ENCODE results near the gene SMC1A.
A peak's percentile ranks its signal among the peaks of the same experiment; 100 is the strongest.

Gene SMC1A

GRCh38 chrX:53354669-53355068, 67.8 kb downstream of the SMC1A start:
- peak; percentile 41; the same call in 1 of the 3 replicates for ATAC-seq
- TF ChIP-seq ESRRG (CRISPR knock-in tag; IDR thresholded peaks at IDR 0.05) (no peak), CREB5 (CRISPR knock-in tag; IDR thresholded peaks at IDR 0.05; ENCODE audit: low read depth) (no peak), ZFP3 (CRISPR knock-in tag; IDR thresholded peaks at IDR 0.05) (no peak), ZFP30 (CRISPR knock-in tag; IDR thresholded peaks at IDR 0.05) (no peak), TCF4 (CRISPR knock-in tag; IDR thresholded peaks at IDR 0.05; ENCODE audit: borderline replicate concordance) (no peak), SNAI2 (CRISPR knock-in tag; IDR thresholded peaks at IDR 0.05) (no peak), PATZ1 (CRISPR knock-in tag; IDR thresholded peaks at IDR 0.05; ENCODE audit: borderline replicate concordance) (no peak), GLIS3 (CRISPR knock-in tag; IDR thresholded peaks at IDR 0.05) (no peak), ISL1 (CRISPR knock-in tag; IDR thresholded peaks at IDR 0.05) (no peak)

GRCh38 chrX:53347948-53348347, 74.5 kb downstream of the SMC1A start:
- no peak for TF ChIP-seq GLIS3 (CRISPR knock-in tag; IDR thresholded peaks at IDR 0.05)
- no peak for ATAC-seq

- no peak for ATAC-seq
These were observed 81.4 kb downstream of the SMC1A start for GRCh38 chrX:53340852-53341645.

More at GRCh38 chrX:53340852-53341645, 81.4 kb downstream of the SMC1A start:
- TF ChIP-seq PATZ1 (CRISPR knock-in tag; IDR thresholded peaks at IDR 0.05; ENCODE audit: borderline replicate concordance) (no peak), CREB5 (CRISPR knock-in tag; IDR thresholded peaks at IDR 0.05; ENCODE audit: low read depth) (no peak), TCF4 (CRISPR knock-in tag; IDR thresholded peaks at IDR 0.05; ENCODE audit: borderline replicate concordance) (no peak), ZFP30 (CRISPR knock-in tag; IDR thresholded peaks at IDR 0.05) (no peak), ZFP3 (CRISPR knock-in tag; IDR thresholded peaks at IDR 0.05) (no peak), ZNF565 (CRISPR knock-in tag; conservative IDR thresholded peaks at IDR 0.05; ENCODE audit: low read depth) (no peak), ISL1 (CRISPR knock-in tag; IDR thresholded peaks at IDR 0.05) (no peak), TSHZ2 (CRISPR knock-in tag; IDR thresholded peaks at IDR 0.05) (no peak), POU6F1 (CRISPR knock-in tag; IDR thresholded peaks at IDR 0.05; ENCODE audit: borderline replicate concordance, low read depth) (no peak), CSRNP3 (CRISPR knock-in tag; IDR thresholded peaks at IDR 0.05) (no peak), ESRRG (CRISPR knock-in tag; IDR thresholded peaks at IDR 0.05) (no peak), PPARA (CRISPR knock-in tag; IDR thresholded peaks at IDR 0.05; ENCODE audit: borderline replicate concordance) (no peak), BACH2 (CRISPR knock-in tag; IDR thresholded peaks at IDR 0.05; ENCODE audit: borderline replicate concordance) (no peak), OSR1 (CRISPR knock-in tag; IDR thresholded peaks at IDR 0.05) (no peak), ARNTL (CRISPR knock-in tag; IDR thresholded peaks at IDR 0.05; ENCODE audit: borderline replicate concordance, low read depth) (no peak), RARB (CRISPR knock-in tag; IDR thresholded peaks at IDR 0.05) (no peak), ZC3H10 (CRISPR knock-in tag; IDR thresholded peaks at IDR 0.05) (no peak), ZNF70 (CRISPR knock-in tag; IDR thresholded peaks at IDR 0.05) (no peak), TOX (CRISPR knock-in tag; IDR thresholded peaks at IDR 0.05; ENCODE audit: borderline replicate concordance) (no peak)

All from SK-N-SH treated with all-trans-retinoic acid at 6 μM for 48 hours (cell line).